ENCODE data around the gene CDH6. TPM values are rescaled to one million over a fixed set of nuclear protein-coding genes. Genes with fewer than 3 reads are reported as not detected.

The CDH6 gene
- total RNA-seq, 1 experiment from 2014 or later = 0.12 TPM

DNA sequence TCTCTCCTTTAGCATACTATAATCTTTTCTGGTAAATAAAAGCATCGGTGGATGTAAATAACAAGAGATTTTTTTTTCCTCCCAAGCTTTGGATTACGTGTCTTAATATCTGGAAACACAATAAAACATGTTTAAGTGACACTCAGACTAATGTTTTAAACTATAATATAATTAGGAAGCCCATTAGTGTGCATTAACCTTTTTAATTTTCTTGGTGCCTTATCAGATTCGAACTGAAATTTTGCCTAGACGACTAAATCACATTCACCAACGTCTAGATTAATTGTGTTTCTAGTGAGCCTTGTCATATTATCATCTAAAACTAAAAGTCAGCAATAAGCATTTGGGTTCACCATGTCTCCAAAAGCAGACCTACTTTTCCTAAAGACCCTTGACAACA lies 110.2 kb downstream of the CDH6 start:
- no peak overlapping the region for H2AFZ ChIP-seq (ENCODE audit: low read depth, low read length, poor library complexity, severe bottlenecking)
- no TSS peak for BruUV-seq (replicated peaks)
- TF ChIP-seq JUND (IDR thresholded peaks at IDR 0.05) (no peak), ZBTB33 (IDR thresholded peaks at IDR 0.05; ENCODE audit: extremely low read depth, insufficient replicate concordance, low read length) (no peak), SIN3A (IDR thresholded peaks at IDR 0.05; ENCODE audit: low read depth) (no peak), CEBPB (IDR thresholded peaks at IDR 0.05; ENCODE audit: low read depth) (no peak), EZH2 (IDR thresholded peaks at IDR 0.05) (no peak), ZNF274 (IDR thresholded peaks at IDR 0.05; ENCODE audit: low read depth, low read length) (no peak), POLR2A (IDR thresholded peaks at IDR 0.05; ENCODE audit: borderline replicate concordance, extremely low read depth, insufficient read depth, insufficient read length) (no peak), EZH2phosphoT487 (IDR thresholded peaks at IDR 0.05; ENCODE audit: borderline replicate concordance) (no peak), SP1 (IDR thresholded peaks at IDR 0.05; ENCODE audit: low read depth) (no peak), POLR2AphosphoS5 (IDR thresholded peaks at IDR 0.05; ENCODE audit: low read depth, low read length) (no peak), EGR1 (IDR thresholded peaks at IDR 0.05; ENCODE audit: low read depth) (no peak), CBX3 (IDR thresholded peaks at IDR 0.05; ENCODE audit: low read depth) (no peak), ELF1 (IDR thresholded peaks at IDR 0.05; ENCODE audit: borderline replicate concordance, low read depth) (no peak), TCF7L2 (IDR thresholded peaks at IDR 0.05; ENCODE audit: borderline replicate concordance, extremely low read depth, insufficient read depth, insufficient read length) (no peak)
- TF ChIP-seq, protein P1, sequence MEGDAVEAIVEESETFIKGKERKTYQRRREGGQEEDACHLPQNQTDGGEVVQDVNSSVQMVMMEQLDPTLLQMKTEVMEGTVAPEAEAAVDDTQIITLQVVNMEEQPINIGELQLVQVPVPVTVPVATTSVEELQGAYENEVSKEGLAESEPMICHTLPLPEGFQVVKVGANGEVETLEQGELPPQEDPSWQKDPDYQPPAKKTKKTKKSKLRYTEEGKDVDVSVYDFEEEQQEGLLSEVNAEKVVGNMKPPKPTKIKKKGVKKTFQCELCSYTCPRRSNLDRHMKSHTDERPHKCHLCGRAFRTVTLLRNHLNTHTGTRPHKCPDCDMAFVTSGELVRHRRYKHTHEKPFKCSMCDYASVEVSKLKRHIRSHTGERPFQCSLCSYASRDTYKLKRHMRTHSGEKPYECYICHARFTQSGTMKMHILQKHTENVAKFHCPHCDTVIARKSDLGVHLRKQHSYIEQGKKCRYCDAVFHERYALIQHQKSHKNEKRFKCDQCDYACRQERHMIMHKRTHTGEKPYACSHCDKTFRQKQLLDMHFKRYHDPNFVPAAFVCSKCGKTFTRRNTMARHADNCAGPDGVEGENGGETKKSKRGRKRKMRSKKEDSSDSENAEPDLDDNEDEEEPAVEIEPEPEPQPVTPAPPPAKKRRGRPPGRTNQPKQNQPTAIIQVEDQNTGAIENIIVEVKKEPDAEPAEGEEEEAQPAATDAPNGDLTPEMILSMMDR (IDR thresholded peaks at IDR 0.05 in 2 of 3, conservative IDR thresholded peaks at IDR 0.05 in 1 of 3; ENCODE audit: borderline replicate concordance in 1 of 3, insufficient read depth in 1 of 3, low read depth in 2 of 3, low read length in 2 of 3) = no peak
- TF ChIP-seq, protein P2, sequence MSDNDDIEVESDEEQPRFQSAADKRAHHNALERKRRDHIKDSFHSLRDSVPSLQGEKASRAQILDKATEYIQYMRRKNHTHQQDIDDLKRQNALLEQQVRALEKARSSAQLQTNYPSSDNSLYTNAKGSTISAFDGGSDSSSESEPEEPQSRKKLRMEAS (IDR thresholded peaks at IDR 0.05) = no peak
- TF ChIP-seq, protein P3, sequence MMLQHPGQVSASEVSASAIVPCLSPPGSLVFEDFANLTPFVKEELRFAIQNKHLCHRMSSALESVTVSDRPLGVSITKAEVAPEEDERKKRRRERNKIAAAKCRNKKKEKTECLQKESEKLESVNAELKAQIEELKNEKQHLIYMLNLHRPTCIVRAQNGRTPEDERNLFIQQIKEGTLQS (IDR thresholded peaks at IDR 0.05) = no peak
- DNase-seq (ENCODE audit: low read depth, low spot score) = no peak
- H3K9me2 ChIP-seq (ENCODE audit: insufficient read depth) = no peaks in the 10 kb centered on the region
- ChIA-PET POLR2A (no interaction called here), RAD21 (ENCODE audit: low non-redundant PET in 1 of 2, low total read pairs in 2 of 2, uncharacterized antibody in 2 of 2, unreplicated experiment in 2 of 2) (no interaction called here), CTCF (no interaction called here)
- H4K20me1 ChIP-seq (ENCODE audit: insufficient read depth) = no peaks in the 10 kb centered on the region
- H3K4me1 ChIP-seq (ENCODE audit: control insufficient read depth in 1 of 2, insufficient read depth in 2 of 2, low read length in 2 of 2) = no peaks in the 10 kb centered on the region
- ATAC-seq = no peak
- no peak overlapping the region for H3K4me2 ChIP-seq (ENCODE audit: low read length)
- H3K27me3 ChIP-seq (ENCODE audit: insufficient read depth, low read length) = no peaks in the 10 kb centered on the region; the same call in 1 of the 2 replicates
- H3K4me3 ChIP-seq (replicated peaks in 1 of 2; ENCODE audit: low read depth in 1 of 2, low read length in 2 of 2) = no peak overlapping the region
- no peaks in the 10 kb centered on the region for H3K9me3 ChIP-seq (ENCODE audit: control insufficient read depth in 1 of 2, insufficient read depth in 1 of 2, low read depth in 1 of 2, low read length in 2 of 2)
- H3K36me3 ChIP-seq (ENCODE audit: control insufficient read depth in 1 of 2, insufficient read depth in 2 of 2, low read length in 2 of 2) = no peaks in the 10 kb centered on the region
- H3K79me2 ChIP-seq (ENCODE audit: insufficient read depth, low read length) = no peaks in the 10 kb centered on the region
- H3K9ac ChIP-seq (ENCODE audit: low read length) = no peak overlapping the region
- intact Hi-C loops (cut with micrococcal nuclease) = no loop called here
- no peak overlapping the region for H3K27ac ChIP-seq (ENCODE audit: low read depth, low read length)
